D721Med (cell line): ENCODE results near the gene DKK1.
"Not testable (repeated sequence)": the region's sequence is repeated elsewhere in the genome, so short reads cannot be mapped to it uniquely, and the experiment has no call there.

ENCODE experiments used
- DNase-seq: peaks from one replicate; pipeline ENCODE4 v3.0.0; 2011; ENCODE audit warnings: low spot score; ENCODE audit not compliant: insufficient read length
- FAIRE-seq: peaks from 2 replicates; lab custom pipeline; 2011; peaks lifted over from hg19 to GRCh38; lab: Jason Lieb, UNC
- TF ChIP-seq, protein P1 (sequence below): IDR thresholded peaks from 2 replicates; pipeline ENCODE4 v1.5.1; 2012; ENCODE audit warnings: mild to moderate bottlenecking, control low read depth; ENCODE audit not compliant: insufficient read depth; ENCODE audit errors: missing control alignments

The DKK1 gene

GRCh38 chr10:52351914-52352330 is 37.8 kb downstream of the DKK1 start:
- no peak for FAIRE-seq
- DNase-seq = no peak
- TF ChIP-seq, protein P1, sequence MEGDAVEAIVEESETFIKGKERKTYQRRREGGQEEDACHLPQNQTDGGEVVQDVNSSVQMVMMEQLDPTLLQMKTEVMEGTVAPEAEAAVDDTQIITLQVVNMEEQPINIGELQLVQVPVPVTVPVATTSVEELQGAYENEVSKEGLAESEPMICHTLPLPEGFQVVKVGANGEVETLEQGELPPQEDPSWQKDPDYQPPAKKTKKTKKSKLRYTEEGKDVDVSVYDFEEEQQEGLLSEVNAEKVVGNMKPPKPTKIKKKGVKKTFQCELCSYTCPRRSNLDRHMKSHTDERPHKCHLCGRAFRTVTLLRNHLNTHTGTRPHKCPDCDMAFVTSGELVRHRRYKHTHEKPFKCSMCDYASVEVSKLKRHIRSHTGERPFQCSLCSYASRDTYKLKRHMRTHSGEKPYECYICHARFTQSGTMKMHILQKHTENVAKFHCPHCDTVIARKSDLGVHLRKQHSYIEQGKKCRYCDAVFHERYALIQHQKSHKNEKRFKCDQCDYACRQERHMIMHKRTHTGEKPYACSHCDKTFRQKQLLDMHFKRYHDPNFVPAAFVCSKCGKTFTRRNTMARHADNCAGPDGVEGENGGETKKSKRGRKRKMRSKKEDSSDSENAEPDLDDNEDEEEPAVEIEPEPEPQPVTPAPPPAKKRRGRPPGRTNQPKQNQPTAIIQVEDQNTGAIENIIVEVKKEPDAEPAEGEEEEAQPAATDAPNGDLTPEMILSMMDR = no peak

- FAIRE-seq (no peak), DNase-seq (no peak)
- TF ChIP-seq, protein P1 = no peak
These were observed 39.1 kb downstream of the DKK1 start for GRCh38 chr10:52353205-52353604.

GRCh38 chr10:52353960-52354394 is 39.9 kb downstream of the DKK1 start:
- TF ChIP-seq, protein P1 = no peak
- DNase-seq (no peak), FAIRE-seq (no peak)

DNA sequence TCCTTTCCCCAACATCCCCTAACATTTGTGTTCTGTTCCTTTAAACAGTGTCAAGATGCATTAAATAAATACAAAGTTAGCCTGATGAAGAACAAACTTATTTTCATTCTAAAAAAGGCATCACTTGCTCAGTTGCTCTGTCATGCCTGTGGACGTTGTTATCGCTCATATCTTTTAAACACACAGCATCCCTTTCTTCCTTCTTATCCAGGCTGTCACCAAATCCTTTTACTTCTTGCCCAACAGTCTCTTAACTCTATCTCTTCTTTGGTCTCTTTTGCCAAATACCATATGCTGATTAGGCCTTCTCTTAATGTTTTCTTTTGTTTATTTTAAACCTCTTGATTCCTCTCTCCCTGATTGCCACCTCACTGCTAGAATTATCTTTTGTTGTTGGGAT is 43.9 kb downstream of the DKK1 start:
- no peak for DNase-seq
- TF ChIP-seq, protein P1 = no peak
- FAIRE-seq = no peak

- DNase-seq (no peak), FAIRE-seq (no peak)
- TF ChIP-seq, protein P1 = no peak
These were observed 45.4 kb downstream of the DKK1 start for GRCh38 chr10:52359441-52359840.

DNA sequence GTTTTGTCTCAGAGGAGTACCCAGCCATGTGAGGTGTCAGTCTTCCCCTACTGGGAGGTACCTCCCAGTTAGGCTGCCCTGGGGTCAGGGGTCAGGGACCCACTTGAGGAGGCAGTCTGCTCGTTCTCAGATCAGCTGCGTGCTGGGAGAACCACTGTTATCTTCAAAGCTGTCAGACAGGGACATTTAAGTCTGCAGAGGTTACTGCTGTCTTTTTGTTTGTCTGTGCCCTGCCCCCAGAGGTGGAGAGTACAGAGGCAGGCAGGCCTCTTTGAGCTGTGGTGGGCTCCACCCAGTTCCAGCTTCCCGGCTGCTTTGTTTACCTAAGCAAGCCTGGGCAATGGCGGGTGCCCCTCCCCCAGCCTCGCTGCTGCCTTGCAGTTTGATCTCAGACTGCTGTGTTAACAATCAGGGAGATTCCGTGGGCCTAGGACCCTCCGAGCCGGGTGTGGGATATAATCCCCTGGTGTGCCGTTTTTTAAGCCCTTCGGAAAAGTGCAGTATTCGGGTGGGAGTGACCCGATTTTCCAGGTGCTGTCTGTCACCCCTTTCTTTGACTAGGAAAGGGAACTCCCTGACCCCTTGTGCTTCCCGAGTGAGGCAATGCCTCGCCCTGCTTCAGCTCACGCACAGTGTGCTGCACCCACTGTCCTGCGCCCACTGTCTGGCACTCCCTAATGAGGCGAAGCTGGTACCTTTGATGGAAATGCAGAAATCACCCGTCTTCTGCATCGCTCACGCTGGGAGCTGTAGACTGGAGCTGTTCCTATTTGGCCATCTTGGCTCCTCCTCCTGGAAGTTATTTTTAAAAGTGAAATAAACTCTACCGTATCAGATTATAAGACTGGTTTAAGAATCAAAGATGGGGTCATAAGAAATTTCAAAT is 51.7 kb downstream of the DKK1 start:
- DNase-seq, FAIRE-seq: not testable (repeated sequence)
